BJ (cell line): Measurements from ENCODE around the gene PILRB. TPM values are rescaled to one million over a fixed set of nuclear protein-coding genes. Genes with fewer than 3 reads are reported as not detected.
"Not testable (repeated sequence)": the region's sequence is repeated elsewhere in the genome, so short reads cannot be mapped to it uniquely, and the experiment has no call there.

Experiments used
- CTCF ChIA-PET: fragments of 350-600 bp; formaldehyde crosslinking; extraction: SDS; loops from one replicate; lab custom pipeline; 2021; ENCODE audit warnings: antibody characterized with exemption, inconsistent platforms; lab: Yijun Ruan, JAX
- POLR2A ChIA-PET: fragments of 300-600 bp; sonication (Branson Sonifier 250); formaldehyde crosslinking; extraction: SDS; loops from one replicate; lab custom pipeline; 2021; ENCODE audit warnings: antibody characterized with exemption; lab: Charles Lee
- DNase-seq: peaks from one replicate; pipeline ENCODE4 v3.0.0-alpha.2; 2011; ENCODE audit warnings: low read depth
- H3K27me3 ChIP-seq: 2 replicates; pipeline ENCODE4 v1.6.0; 2011; ENCODE audit warnings: low read length; ENCODE audit not compliant: control insufficient read depth, insufficient read depth
- H3K36me3 ChIP-seq: 2 replicates; pipeline ENCODE4 v1.5.1; 2011; ENCODE audit warnings: low read length; ENCODE audit not compliant: control insufficient read depth, insufficient read depth
- H3K4me3 ChIP-seq: 2 replicates; pipeline ENCODE4 v1.5.1; 2011; ENCODE audit warnings: low read depth, mild to moderate bottlenecking, control low read depth, low read length
- polyA plus RNA-seq: library from polyadenylated mRNA; depleted of rRNA; stranded (reverse); fragments of >200 nt; gene quantifications from 2 replicates; pipeline ENCODE4 v1.2.3, GENCODE V29; 2011
- TF ChIP-seq, protein P1 (sequence below): IDR thresholded peaks from 2 replicates; pipeline ENCODE4 v1.5.1; 2011; ENCODE audit warnings: low read depth, mild to moderate bottlenecking, control low read depth, inconsistent platforms, low read length, moderate library complexity; ENCODE audit not compliant: insufficient read depth

PILRB gene
- polyA plus RNA-seq, 1 experiment, result 25.4 TPM

DNA sequence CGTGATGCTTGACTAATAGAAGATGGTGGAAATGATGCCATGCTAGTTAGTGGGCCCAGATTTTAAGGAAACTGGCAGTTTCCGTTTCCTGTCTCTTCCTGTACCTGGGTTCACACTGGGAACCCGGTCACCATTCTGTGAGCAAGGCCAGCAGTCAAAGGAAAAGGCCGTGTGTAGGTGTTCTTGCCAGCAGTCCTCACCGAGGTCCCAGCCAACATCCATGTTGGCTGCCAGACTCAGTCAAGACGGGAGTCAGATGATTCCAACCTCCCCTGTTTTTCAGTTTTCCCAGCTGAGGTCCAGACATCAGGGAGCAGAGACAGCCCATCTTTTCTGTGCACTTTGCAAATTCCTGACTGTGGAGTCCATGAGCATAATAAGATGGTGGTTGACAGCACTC is 15.2 kb upstream of the PILRB start:
- no peak overlapping the region for H3K4me3 ChIP-seq
- CTCF ChIA-PET, result interaction anchor here (0.6 to 1.2 kb wide), 4 partner anchors 49 to 210 kb away, joined by 3 read pairs; no protein-coding TSS in a partner anchor
- no peak for DNase-seq
- H3K27me3 ChIP-seq, result no peaks in the 10 kb centered on the region
- POLR2A ChIA-PET, result no interaction called here
- peaks cover 11% of the 10 kb centered on the region for H3K36me3 ChIP-seq
- TF ChIP-seq, protein P1, sequence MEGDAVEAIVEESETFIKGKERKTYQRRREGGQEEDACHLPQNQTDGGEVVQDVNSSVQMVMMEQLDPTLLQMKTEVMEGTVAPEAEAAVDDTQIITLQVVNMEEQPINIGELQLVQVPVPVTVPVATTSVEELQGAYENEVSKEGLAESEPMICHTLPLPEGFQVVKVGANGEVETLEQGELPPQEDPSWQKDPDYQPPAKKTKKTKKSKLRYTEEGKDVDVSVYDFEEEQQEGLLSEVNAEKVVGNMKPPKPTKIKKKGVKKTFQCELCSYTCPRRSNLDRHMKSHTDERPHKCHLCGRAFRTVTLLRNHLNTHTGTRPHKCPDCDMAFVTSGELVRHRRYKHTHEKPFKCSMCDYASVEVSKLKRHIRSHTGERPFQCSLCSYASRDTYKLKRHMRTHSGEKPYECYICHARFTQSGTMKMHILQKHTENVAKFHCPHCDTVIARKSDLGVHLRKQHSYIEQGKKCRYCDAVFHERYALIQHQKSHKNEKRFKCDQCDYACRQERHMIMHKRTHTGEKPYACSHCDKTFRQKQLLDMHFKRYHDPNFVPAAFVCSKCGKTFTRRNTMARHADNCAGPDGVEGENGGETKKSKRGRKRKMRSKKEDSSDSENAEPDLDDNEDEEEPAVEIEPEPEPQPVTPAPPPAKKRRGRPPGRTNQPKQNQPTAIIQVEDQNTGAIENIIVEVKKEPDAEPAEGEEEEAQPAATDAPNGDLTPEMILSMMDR, result no peak

DNA sequence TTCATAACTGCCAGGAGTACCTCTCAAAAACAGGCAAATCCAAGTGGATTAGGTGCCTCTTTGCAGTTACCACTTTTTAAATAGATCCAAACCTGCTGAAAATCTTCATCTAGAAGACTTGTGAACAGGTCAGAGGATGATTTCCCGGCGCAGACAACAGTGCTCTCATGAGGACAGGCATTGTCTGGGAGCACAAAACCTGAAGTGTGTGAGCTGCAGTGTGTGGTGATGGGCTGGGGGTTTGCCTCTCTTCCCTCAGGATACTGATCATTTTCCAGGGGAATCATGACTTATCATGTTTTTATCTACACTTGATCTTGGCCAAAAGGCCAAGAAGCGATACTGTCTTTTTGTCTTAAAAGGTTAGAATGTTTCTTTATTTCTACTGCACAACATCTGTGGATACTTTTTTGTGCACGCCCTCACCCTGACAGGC is 13.8 kb upstream of the PILRB start:
- DNase-seq, POLR2A ChIA-PET, H3K4me3 ChIP-seq, H3K27me3 ChIP-seq: not testable (repeated sequence)
- peaks cover 14% of the 10 kb centered on the region for H3K36me3 ChIP-seq
- CTCF ChIA-PET, result interaction anchor here (0.8 to 3.2 kb wide), 2 partner anchors 10 to 15 kb away, joined by 3 to 13 read pairs; no protein-coding TSS in a partner anchor

DNA sequence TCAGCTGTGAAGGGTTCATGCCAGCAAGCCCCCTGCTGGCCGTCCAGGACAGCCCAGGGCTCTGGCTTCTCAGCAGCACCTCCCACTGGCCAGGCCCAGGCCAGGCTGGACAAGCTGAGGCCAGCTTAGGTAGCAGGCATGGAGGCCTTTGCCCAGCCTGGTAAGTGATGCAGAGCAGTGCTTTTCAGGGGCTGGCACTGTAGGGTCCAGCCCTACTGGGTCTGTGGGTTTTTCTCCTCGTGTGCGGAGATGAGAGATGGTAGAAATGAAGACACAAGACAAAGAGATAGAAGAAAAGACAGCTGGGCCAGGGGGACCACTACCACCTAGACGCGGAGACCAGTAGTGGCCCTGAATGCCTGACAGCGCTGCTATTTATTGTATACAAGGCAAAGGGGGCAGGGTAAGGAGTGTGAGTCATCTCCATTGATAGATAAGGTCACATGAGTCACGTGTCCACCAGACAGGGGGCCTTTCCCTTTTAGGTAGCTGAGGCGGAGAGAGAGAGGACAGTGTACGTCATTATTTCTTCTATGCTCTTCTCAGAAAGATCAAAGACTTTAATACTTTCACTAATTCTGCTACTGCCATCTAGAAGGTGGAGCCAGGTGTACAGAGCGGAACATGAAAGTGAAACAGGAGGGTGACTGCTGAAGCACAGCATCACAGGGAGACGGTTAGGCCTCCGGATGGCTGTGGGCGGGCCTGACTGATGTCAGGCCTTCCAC is 13.2 kb upstream of the PILRB start:
- H3K27me3 ChIP-seq, POLR2A ChIA-PET, DNase-seq, H3K4me3 ChIP-seq: not testable (repeated sequence)
- peaks cover 17% of the 10 kb centered on the region for H3K36me3 ChIP-seq
- CTCF ChIA-PET, result interaction anchor here (0.8 to 3.2 kb wide), 4 partner anchors 10 to 212 kb away, joined by 3 to 13 read pairs (median 3); no protein-coding TSS in a partner anchor
- TF ChIP-seq, protein P1, result peak; percentile 58

DNA sequence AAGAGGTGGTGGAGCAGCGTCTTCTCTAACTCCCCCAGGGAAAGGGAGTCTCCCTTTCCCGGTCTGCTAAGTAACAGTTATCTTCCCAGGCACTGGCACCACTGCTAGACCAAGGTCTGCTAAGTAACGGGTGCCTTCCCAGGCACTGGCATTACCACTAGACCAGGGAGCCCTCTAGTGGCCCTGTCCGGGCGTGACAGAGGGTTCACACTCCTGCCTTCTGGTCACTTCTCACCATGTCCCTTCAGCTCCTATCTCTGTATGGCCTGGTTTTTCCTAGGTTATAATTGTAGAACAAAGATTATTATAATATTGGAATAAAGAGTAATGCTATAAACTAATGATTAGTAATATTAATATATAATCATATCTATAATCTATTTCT is 12.6 kb upstream of the PILRB start:
- H3K36me3 ChIP-seq, result peaks cover 20% of the 10 kb centered on the region
- POLR2A ChIA-PET, H3K27me3 ChIP-seq, DNase-seq, H3K4me3 ChIP-seq: not testable (repeated sequence)
- TF ChIP-seq, protein P1, result peak; percentile 43
- CTCF ChIA-PET, result interaction anchor here (0.7 to 3.2 kb wide), 4 partner anchors 14 to 212 kb away, joined by 3 to 13 read pairs (median 3); no protein-coding TSS in a partner anchor

DNA sequence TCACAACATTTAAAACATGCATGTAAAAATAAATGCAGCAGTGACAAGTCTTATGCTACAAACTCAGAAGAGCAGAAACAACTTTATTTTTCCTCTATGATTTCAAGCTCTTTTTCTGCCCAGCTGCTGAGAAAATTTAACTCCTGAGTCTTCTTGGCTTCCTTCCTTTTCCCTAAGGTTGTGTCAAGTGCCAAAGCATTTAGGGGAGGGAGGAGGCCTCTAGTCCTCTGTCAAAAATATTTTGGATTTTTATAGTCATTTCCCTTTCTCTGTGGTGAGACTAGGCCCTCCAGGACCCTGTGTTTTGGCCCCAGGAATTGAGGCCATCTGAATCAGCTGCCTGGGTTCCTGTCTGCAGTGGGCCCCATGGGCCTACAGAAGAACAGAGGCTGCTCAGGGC is 11.0 kb upstream of the PILRB start:
- H3K4me3 ChIP-seq, result no peak overlapping the region
- H3K27me3 ChIP-seq, result no peaks in the 10 kb centered on the region
- TF ChIP-seq, protein P1, result no peak
- POLR2A ChIA-PET, result no interaction called here
- CTCF ChIA-PET, result interaction anchor here (0.8 to 3.2 kb wide), 4 partner anchors 13 to 216 kb away, joined by 3 to 13 read pairs (median 4); no protein-coding TSS in a partner anchor
- no peak for DNase-seq
- H3K36me3 ChIP-seq, result peaks cover 29% of the 10 kb centered on the region
